NT2/D1 (cell line): ENCODE data around the gene CAPN15.

Experiments used
- DNase-seq: peaks from one replicate; pipeline ENCODE4 v3.0.0-alpha.2; 2011; ENCODE audit warnings: low read depth, low spot score
- H3K27me3 ChIP-seq: 2 replicates; pipeline ENCODE4 v1.6.0; 2011; ENCODE audit warnings: mild to moderate bottlenecking; ENCODE audit not compliant: insufficient read length, insufficient read depth
- H3K36me3 ChIP-seq: 2 replicates; pipeline ENCODE4 v1.6.1; 2011; ENCODE audit warnings: mild to moderate bottlenecking, low read length, mixed read lengths; ENCODE audit not compliant: insufficient read depth, insufficient read length
- H3K4me1 ChIP-seq: 2 replicates; pipeline ENCODE4 v1.5.1; 2011; ENCODE audit not compliant: insufficient read depth, insufficient read length
- H3K4me3 ChIP-seq: 2 replicates; pipeline ENCODE4 v1.5.1; 2011; ENCODE audit warnings: low read depth; ENCODE audit not compliant: insufficient read length
- H3K9ac ChIP-seq: 2 replicates; pipeline ENCODE4 v1.6.0; 2011; ENCODE audit warnings: low read depth; ENCODE audit not compliant: insufficient read length
- H3K9me3 ChIP-seq: 2 replicates; pipeline ENCODE4 v1.5.1; 2011; ENCODE audit warnings: mild to moderate bottlenecking, low read length; ENCODE audit not compliant: insufficient read depth
- SUZ12 ChIP-seq: IDR thresholded peaks from 2 replicates; pipeline ENCODE4 v1.6.1; 2011; ENCODE audit not compliant: insufficient read length, insufficient read depth; ENCODE audit errors: extremely low read depth
- YY1 ChIP-seq: IDR thresholded peaks from 2 replicates; pipeline ENCODE4 v1.6.1; 2011; ENCODE audit not compliant: insufficient read length, insufficient read depth
- ZNF274 ChIP-seq: IDR thresholded peaks from 2 replicates; pipeline ENCODE4 v1.6.1; 2011; ENCODE audit warnings: mild to moderate bottlenecking, low read depth, low read length

Gene CAPN15

DNA sequence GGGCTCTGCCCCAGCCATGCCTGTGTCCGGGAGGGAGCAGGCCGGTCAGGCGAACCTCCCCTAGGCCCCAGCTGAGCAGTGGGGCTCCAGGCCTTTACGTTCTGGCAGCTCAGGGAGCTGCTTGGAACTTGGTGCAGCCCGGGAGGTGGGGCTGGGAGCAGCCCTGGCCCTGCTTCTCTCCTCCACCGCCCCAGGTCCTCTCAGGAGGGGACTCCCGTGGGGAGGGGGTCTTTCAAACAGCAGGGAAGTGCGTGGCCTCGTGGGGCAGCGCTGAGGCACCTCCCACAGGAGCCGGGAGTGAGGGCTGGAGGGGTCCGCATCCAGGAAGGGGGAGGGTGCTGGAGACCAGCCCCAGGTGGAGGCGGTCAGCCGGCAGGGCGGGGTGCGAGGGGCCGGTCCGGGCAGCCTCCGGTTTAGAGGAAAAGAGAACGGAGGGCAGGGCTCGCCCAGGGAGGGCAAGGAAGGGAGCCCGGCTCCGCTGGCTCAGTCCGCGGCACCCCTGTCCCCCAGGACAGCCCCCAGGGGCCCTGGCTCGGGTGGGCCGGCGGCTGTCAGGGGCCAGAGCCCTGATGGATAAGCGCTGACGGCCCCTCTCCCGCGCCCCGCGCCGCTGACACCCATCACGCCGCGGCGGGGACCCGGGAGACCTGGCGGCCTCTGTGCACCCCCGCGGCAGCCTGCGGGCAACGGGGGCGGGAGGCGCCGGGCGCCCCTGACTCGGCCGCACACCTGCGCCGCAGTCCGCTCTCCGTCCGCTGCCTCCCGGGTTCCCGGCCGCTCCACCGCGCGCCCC, 32.1 kb downstream of the CAPN15 start:
- H3K27me3 ChIP-seq, result peaks cover 42% of the 10 kb centered on the region
- no peak for TF ChIP-seq SUZ12
- TF ChIP-seq ZNF274, result no peak
- TF ChIP-seq YY1, result no peak
- peaks cover 15% of the 10 kb centered on the region for H3K4me1 ChIP-seq

DNA sequence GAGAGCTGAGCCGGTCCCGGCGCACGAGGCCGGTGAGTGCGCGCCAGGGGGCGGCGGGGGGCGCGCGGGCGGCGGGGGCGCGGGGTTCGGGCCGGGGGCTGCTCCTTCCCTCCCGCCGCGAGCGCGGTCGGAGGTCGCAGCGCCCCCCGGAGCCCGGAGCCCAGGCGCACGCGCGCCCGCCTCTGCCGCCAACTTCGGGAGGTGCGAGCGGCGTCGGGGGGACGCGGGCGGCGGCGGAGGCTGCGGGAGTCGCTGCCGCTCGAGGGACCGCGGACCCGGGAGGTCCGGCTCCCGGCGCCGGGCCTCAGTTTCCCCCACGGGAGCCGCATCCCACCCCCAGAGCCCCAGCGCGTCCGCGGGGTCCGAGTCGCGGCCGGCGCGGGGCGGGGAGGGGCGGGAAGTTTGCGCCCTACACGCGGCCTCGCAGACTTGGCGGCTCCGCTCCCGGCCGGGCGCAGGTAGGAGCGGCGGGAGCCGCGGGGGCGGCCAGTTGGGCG, 32.7 kb downstream of the CAPN15 start, which contains the start of gene PRR35:
TSS of gene PRR35 (plus strand) at position 191 of the 497 bp plus-strand sequence. CDS start 2,901 bp downstream, outside the sequence.
- Histone ChIP-seq H3K9me3 (no peaks in the 10 kb centered on the region), H3K4me3 (peak within 1 kb of the TSS; percentile 24), H3K4me1 (peaks cover 18% of the 10 kb centered on the region), H3K27me3 (peaks cover 42% of the 10 kb centered on the region), H3K9ac (peak within 1 kb of the TSS; percentile 68), H3K36me3 (peaks cover 2% of the 10 kb centered on the region)
- TF ChIP-seq SUZ12 (no peak), ZNF274 (no peak)
- no peak for DNase-seq

More for the DNA sequence above, 32.1 kb downstream of the CAPN15 start:
- H3K9me3 ChIP-seq, result no peaks in the 10 kb centered on the region
- H3K36me3 ChIP-seq, result peaks cover 9% of the 10 kb centered on the region
- peak overlapping the region; percentile 68 for H3K9ac ChIP-seq
- H3K4me3 ChIP-seq, result peak overlapping the region; percentile 0
- DNase-seq, result no peak

DNA sequence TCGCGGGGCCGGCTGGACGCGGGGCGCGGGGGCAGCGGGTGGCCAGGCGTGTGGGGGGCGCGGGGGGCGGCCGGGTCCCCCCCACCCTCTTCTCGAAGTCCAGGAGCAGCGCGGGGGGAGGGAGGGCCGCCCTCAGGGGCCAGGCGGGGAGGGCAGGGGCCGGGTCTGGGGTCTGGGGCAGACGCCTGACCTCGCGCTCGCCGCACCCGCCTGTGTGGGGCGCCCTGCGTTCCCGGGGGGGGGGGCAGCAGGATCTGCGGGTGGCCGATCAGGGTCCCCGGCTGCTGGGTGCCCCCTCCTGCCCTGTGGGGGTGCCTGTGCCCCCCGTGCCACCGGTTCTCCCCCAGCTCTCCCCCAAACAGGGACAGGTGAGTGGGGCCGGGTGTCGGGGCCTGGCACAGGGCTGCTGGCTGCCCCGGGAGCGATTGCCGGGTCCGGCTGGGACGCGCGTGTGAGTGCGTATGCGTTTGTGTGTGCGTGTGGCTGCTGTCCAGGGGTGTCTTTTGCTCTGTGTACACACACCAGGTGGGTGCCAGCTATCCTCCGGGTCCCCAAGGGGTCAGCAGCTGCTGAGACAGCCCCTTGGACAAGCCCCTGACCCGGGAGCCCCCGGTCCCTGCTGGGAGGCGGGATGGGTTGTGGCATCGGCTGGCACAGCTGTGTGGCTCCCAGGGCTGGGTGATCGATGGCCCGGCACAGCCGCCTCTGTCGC, 33.3 kb downstream of the CAPN15 start:
- DNase-seq, result no peak
- peak overlapping the region; percentile 42 for H3K9ac ChIP-seq
- TF ChIP-seq ZNF274 (no peak), SUZ12 (no peak), YY1 (no peak)
- H3K4me1 ChIP-seq, result peaks cover 22% of the 10 kb centered on the region
- no peaks in the 10 kb centered on the region for H3K36me3 ChIP-seq
- H3K4me3 ChIP-seq, result peak overlapping the region; percentile 24
- no peaks in the 10 kb centered on the region for H3K9me3 ChIP-seq
- H3K27me3 ChIP-seq, result peaks cover 42% of the 10 kb centered on the region

DNA sequence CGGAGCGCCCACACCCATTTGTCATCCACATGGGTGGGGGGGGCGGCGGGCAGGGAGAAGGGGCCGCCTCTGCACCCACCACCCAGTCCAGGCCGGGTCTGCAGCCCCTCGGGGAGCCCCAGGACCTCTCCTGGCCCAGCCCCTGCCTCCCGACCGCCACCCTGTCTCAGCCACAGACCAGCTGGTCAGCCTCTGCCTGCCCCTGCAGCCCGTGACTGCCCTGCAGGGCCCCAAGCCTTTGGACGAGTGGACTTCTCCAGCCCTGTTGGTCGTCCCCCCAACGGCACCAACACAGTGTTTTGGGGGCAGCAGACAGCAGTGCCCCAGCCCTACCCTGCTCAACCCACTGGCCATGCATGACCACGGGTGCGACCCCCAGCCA, 33.9 kb downstream of the CAPN15 start:
- H3K9ac ChIP-seq, result no peak overlapping the region
- H3K9me3 ChIP-seq, result no peaks in the 10 kb centered on the region
- H3K27me3 ChIP-seq, result peaks cover 42% of the 10 kb centered on the region
- no peak overlapping the region for H3K4me3 ChIP-seq
- H3K36me3 ChIP-seq, result no peaks in the 10 kb centered on the region
- H3K4me1 ChIP-seq, result peaks cover 26% of the 10 kb centered on the region
- no peak for DNase-seq
- no peak for TF ChIP-seq SUZ12
- no peak for TF ChIP-seq ZNF274
- TF ChIP-seq YY1, result no peak

DNA sequence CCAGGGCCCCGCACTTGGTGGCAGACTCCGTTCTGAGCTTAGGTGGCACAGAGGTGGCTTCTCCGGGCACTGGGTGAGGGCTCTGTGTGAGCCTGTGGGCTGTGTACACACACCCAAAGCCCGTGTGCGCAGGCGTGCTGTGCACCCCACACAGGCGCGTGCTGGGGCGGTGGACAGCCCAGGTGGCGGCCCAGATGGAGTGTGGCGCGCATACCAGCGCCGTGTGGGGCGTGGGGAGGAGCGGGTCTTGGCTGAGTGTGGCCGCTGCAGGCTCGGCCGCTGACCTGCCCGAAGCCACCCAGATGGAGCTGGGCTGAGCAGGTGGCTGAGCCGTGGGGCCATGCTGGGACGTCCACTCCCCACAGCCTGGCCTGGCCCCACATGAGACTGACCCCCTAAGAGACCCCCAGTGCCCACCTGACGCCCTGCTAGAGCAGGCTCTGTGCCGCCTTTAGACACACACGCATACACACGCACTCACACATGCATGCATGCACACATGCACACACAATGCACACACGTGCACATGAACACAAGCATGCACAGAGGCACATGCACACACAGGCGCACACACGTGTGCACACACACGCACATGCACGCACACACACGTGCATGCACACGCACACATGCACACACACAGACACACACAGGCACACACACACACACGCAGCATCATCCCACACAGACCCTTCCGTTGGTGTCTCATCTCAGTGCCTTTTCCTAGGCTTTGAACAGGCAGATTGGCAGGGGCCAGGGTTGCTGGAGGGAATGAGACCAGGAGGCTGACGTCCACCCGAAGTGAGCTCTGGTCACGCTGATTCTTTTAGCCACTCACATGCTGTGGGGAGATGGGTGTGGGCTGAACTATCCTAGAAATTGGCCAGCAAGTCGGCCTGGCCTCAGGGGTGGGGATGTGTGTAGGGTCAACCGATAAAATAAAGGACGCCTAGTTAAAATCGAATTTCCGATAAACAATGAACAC, 34.7 kb downstream of the CAPN15 start:
- Histone ChIP-seq H3K36me3 (no peaks in the 10 kb centered on the region), H3K27me3 (peaks cover 42% of the 10 kb centered on the region), H3K4me3 (no peak overlapping the region), H3K9ac (no peak overlapping the region), H3K4me1 (peaks cover 34% of the 10 kb centered on the region), H3K9me3 (no peaks in the 10 kb centered on the region)
- TF ChIP-seq YY1, result no peak
- no peak for TF ChIP-seq SUZ12
- no peak for DNase-seq

DNA sequence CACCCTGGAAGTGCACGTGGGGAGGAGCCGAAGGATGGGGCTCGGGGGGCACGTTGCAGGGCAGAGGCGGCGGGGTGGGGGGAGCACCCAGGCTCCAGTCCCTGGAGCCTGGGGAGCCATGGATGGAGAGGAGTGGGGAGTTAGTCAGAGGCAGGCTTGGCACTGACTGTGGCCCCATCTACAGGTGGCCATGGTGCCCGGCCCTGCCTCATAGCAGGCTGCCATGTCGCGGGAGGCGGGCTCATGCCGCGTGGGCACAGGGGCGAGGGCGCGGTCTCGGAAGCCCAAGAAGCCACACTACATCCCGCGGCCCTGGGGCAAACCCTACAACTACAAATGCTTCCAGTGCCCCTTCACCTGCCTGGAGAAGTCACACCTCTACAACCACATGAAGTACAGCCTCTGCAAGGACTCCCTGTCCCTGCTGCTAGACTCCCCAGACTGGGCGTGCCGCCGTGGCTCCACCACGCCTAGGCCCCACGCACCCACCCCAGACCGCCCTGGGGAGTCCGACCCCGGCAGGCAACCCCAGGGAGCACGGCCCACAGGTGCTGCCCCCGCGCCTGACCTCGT, 35.6 kb downstream of the CAPN15 start:
- Histone ChIP-seq H3K36me3 (no peaks in the 10 kb centered on the region), H3K4me1 (peaks cover 37% of the 10 kb centered on the region), H3K9ac (no peak overlapping the region), H3K27me3 (peaks cover 41% of the 10 kb centered on the region), H3K4me3 (no peak overlapping the region), H3K9me3 (no peaks in the 10 kb centered on the region)
- no peak for DNase-seq
- TF ChIP-seq ZNF274, result no peak
- TF ChIP-seq YY1, result no peak
- TF ChIP-seq SUZ12, result no peak
